GM18951 (cell line): ENCODE data around the gene CDC37L1.
"Not testable (repeated sequence)": the region's sequence is repeated elsewhere in the genome, so short reads cannot be mapped to it uniquely, and the experiment has no call there.

Experiments used
- POLR2A ChIP-seq: IDR thresholded peaks from 4 replicates; pipeline ENCODE4 v1.6.1; 2011; ENCODE audit warnings: mild to moderate bottlenecking; ENCODE audit not compliant: insufficient read length, insufficient read depth; ENCODE audit errors: extremely low read depth
- in situ Hi-C: fragments of 300-500 bp; cut with MboI; formaldehyde crosslinking; loops from one replicate; pipeline ENCODE4 v1.12.0; 2022; ENCODE audit warnings: low sequenced_read_pairs, mixed read lengths, inconsistent platforms; ENCODE audit not compliant: unreplicated experiment

Gene CDC37L1

GRCh38 chr9:4679268-4680172 is at the start of gene CDC37L1:
CDC37L1 (plus strand) TSS chr9:4679569; CDS start chr9:4679768, 199 bp downstream.
- TF ChIP-seq POLR2A, result peak; percentile 99
- in situ Hi-C loops, result no loop called here

- no peak for TF ChIP-seq POLR2A
- in situ Hi-C loops, result loop anchor here (10.0 kb wide), 1 partner anchor 246 kb away; no protein-coding TSS in a partner anchor
Measured at GRCh38 chr9:4630836-4631235, 48.5 kb upstream of the CDC37L1 start.

- TF ChIP-seq POLR2A, result no peak
- in situ Hi-C loops, result loop anchor here (10.0 kb wide), 1 partner anchor 254 kb away; no protein-coding TSS in a partner anchor
Measured at GRCh38 chr9:4638968-4639367, 40.4 kb upstream of the CDC37L1 start.

- in situ Hi-C loops, result loop anchor here (10.0 kb wide), 1 partner anchor 255 kb away; no protein-coding TSS in a partner anchor
- no peak for TF ChIP-seq POLR2A
Measured at GRCh38 chr9:4639420-4639819, 39.9 kb upstream of the CDC37L1 start.

- in situ Hi-C loops, result no loop called here
- no peak for TF ChIP-seq POLR2A
Measured at GRCh38 chr9:4640027-4640426, 39.3 kb upstream of the CDC37L1 start.

- in situ Hi-C loops, result no loop called here
- TF ChIP-seq POLR2A, result no peak
Measured at GRCh38 chr9:4642351-4642750, 37.0 kb upstream of the CDC37L1 start.

- in situ Hi-C loops, result no loop called here
- no peak for TF ChIP-seq POLR2A
Measured at GRCh38 chr9:4654084-4654483, 25.3 kb upstream of the CDC37L1 start.

GRCh38 chr9:4654538-4654937 is 24.8 kb upstream of the CDC37L1 start:
- TF ChIP-seq POLR2A, result no peak
- in situ Hi-C loops, result no loop called here

GRCh38 chr9:4656196-4656595 is 23.2 kb upstream of the CDC37L1 start:
- in situ Hi-C loops, result not testable (repeated sequence)

- in situ Hi-C loops, result no loop called here
- no peak for TF ChIP-seq POLR2A
Measured at GRCh38 chr9:4656621-4657020, 22.7 kb upstream of the CDC37L1 start.

- in situ Hi-C loops, result no loop called here
- TF ChIP-seq POLR2A, result no peak
Measured at GRCh38 chr9:4657426-4658159, 21.8 kb upstream of the CDC37L1 start.

- in situ Hi-C loops, result not testable (repeated sequence)
Measured at GRCh38 chr9:4660665-4661064, 18.7 kb upstream of the CDC37L1 start.

- in situ Hi-C loops, result no loop called here
- TF ChIP-seq POLR2A, result no peak
Measured at GRCh38 chr9:4661165-4661564, 18.2 kb upstream of the CDC37L1 start.

- in situ Hi-C loops, result no loop called here
- TF ChIP-seq POLR2A, result no peak
Measured at GRCh38 chr9:4661611-4662010, 17.8 kb upstream of the CDC37L1 start.
